ENCODE data around the gene SLC16A9.
"Not testable (repeated sequence)": the region's sequence is repeated elsewhere in the genome, so short reads cannot be mapped to it uniquely, and the experiment has no call there.

Gene SLC16A9, protein sequence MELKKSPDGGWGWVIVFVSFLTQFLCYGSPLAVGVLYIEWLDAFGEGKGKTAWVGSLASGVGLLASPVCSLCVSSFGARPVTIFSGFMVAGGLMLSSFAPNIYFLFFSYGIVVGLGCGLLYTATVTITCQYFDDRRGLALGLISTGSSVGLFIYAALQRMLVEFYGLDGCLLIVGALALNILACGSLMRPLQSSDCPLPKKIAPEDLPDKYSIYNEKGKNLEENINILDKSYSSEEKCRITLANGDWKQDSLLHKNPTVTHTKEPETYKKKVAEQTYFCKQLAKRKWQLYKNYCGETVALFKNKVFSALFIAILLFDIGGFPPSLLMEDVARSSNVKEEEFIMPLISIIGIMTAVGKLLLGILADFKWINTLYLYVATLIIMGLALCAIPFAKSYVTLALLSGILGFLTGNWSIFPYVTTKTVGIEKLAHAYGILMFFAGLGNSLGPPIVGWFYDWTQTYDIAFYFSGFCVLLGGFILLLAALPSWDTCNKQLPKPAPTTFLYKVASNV

DNA sequence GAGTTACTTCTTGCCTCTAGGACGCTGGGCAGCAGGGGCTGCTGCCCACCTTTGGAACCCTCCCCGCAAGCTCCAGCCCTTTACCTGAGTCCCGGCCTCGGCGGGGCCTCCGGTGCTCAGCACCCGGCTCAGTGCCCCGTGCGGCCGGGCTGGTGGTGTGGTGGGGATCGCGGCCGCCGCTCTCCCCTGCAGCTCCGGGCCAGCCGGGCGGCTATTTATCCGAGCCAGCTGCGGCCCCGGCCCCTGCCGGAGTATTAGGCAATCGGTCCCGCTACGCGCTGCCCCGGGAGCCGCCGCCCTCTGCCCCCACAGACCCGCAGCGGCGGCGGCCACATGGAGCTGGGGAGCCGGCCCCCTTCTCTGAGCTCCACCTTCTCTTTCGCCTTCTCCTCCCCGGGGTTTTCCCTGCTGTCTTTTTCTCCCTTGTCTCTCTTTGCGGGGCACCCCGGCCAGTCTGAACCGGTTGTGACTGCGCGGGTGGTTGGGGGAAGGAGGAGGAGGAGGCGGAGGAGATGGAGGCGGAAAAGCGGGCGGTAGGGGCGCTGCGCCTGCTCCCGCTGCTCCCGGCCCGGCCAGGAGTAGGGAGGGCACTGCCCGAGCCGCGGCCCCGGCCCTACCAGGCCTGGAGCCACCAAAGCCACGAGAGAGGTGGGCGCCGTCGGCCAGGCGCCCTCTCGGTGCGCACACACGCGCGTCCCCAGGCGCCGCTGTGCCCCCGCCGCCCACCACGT, at the start of gene SLC16A9:
SLC16A9 (minus strand) TSS at position 456 of the 731 bp plus-strand sequence. CDS start 25,559 bp downstream, outside the sequence.
- DNase-seq (ENCODE audit: low read depth): peak; percentile 37

DNA sequence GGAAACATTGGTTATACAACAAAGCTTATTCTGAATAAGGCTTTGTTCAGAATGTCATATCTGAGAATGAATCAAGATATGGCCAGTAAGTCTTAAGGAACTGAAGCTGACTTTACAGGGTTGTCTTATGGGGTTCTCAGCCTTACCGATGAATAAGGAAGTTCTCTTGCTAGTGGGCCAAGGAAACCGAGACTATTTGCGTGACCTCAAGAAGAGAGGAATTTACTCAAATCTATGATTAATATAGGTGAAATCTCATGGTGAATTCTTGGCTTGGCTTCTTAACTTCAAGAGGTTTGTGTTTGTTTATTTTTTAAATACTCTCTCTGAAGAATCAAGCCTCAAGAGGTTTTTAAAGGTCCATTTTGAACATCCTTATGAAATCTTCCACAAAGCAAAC, 48.3 kb upstream of the SLC16A9 start:
- peak; percentile 95 for DNase-seq (ENCODE audit: low read depth)

DNA sequence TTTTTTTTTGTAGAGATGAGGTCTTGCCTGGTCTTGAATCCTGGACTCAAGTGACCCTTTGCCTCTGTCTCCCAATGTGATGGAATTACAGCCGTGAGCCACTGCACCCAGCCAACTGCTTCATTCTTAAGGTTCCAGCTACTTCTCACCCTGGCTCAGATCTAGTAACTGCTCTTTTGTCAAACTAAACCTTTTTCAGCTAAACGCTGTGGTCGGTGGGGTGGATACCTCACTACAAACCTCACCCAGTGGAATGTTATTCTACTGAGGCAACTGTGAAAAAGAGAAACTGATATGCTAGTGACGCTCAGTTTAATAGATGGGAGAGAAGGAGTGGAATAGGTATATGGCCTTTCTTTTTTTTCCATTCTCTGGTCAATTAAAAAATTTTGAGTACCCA, 45.3 kb upstream of the SLC16A9 start:
- no peak for DNase-seq (ENCODE audit: low read depth)

DNA sequence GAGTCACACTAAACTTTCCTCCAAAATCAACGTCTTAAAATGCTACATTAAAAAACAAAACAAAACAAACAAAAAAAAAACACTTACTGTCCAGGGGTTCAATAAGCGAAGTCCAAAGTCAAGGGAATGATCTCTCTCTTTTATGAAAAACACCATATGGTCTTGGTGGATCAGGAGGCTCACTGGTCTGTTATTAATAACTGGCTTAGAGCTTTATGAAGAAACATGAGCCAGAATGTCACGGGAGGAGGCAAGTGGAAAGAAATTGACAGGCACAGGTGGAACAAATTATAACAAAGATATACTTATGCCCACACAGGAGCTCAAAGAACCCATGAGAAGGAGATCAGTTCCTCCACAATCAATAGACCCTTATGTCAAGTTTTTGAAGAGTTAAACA, 43.6 kb upstream of the SLC16A9 start, which contains the start of gene MRLN:
MRLN (minus strand) TSS at position 189 of the 400 bp plus-strand sequence.
- DNase-seq (ENCODE audit: low read depth): no peak

DNA sequence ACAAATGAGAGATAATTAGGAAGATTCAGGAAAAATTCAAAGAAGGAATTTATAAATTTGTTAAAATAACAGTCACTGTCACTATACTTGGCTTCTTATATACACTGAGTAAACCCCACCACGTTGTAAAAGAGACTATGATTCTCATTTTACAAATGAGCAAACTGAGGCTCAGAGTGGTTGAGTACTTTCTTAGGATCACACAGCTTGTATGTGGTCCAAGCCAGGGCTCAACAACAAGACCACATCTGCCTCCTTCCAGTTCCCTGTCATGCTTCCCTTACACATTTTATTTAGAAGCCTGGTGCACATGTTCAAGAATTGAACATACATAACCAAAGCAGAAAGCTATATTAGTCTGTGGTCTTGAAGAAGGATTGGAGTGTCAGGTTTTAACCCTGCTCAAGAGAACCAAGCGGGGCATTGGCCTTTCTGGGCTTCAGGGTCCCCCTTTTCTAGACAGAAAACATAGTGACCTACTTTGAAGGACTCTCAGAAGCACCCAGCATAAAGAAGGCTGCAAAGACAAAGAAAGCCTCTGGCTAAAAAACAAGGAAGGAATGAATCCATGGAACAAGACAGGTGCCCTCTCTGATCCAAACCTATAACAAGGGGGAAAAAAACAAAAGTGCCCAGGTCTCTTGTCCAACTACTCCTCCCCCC, 42.8 kb upstream of the SLC16A9 start:
- no peak for DNase-seq (ENCODE audit: low read depth)

DNA sequence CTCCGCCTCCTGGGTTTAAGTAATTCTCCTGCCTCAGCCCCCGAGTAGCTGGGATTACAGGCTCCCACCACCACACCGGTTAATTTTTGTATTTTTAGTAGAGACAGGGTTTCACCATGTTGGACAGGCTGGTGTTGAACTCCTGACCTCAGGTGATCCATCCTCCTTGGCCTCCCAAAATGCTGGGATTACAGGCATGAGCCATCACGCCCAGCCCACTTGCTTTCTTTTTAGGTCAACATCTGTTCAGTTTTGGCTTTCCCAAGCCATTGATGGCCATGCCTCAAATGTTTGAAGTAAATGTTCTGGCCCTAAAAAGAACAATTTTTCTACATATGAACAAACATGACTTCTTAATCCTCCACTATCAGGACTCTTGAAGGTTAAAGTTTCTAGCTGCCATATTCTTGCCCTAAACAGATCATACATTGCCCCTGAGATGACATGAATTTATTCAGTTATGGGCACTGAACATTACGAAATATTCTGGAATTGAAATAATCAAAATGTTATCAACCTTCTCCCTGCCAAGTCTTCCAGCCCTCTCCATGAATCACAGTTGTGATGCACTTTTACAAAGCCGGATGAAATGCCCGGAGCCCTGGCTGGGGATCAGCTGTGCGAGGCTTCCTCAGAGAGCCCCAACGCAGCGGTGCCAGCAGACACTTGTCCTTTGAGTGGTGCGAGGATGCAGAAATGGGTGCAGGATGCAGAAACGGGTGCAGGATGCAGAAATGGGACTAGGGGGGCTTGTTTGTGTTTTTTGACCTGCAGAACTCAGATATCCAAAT, 40.7 kb upstream of the SLC16A9 start:
- peak; percentile 11 for DNase-seq (ENCODE audit: low read depth)

DNA sequence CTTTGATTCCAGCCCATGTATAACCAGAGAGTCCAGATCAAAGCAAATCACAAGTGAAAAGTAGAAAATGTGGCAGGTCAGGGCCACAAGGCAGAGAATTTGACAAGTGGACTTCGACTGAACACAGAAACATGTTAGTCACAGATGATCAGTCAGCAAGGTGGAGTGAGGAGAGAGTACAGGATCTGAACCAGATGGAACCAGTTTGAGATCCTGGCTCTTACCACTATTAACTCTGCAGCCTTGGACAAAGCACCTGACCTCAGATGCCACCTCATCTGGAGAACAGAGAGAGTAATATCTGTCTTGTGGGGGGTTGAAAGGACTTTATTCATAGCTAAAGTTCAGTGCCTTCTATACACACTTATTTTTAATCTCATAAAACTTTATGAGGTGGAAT, 39.2 kb upstream of the SLC16A9 start:
- DNase-seq (ENCODE audit: low read depth): no peak

DNA sequence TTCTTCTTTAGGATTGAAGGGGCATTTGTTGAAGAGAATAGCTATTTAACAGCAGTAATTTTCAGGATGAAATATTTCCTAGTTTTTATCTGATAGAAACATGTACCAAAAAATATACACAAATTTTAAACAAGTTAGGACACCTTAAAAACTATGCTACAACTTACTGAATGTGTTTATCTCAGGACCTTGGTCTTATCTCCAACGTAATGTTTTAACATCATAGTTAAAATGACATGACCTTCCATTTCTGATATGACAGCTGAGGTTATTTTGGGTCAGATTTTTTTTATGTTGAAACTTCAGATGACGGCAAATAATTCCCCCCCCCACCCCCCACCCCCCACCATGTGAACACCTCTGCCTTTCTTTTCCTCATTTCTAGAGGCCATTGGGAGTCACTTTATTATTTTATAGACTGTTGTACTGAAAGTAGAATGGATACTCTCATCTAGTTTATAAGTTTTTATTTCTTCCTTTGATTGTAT, 35.6 kb upstream of the SLC16A9 start:
- no peak for DNase-seq (ENCODE audit: low read depth)

DNA sequence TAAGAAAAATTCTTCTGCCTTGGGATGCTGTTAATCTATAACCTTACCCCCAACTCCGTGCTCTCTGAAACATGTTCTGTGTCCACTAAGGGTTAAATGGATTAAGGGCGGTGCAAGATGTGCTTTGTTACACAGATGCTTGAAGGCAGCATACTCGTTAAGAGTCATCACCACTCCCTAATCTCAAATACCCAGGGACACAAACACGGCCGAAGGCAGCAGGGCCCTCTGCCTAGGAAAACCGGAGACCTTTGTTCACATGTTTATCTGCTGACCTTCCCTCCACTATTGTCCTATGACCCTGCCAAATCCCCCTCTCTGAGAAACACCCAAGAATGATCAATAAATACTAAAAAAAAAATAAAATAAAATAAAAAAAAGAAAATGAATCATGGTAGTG, 35.1 kb upstream of the SLC16A9 start:
- DNase-seq (ENCODE audit: low read depth): not testable (repeated sequence)

DNA sequence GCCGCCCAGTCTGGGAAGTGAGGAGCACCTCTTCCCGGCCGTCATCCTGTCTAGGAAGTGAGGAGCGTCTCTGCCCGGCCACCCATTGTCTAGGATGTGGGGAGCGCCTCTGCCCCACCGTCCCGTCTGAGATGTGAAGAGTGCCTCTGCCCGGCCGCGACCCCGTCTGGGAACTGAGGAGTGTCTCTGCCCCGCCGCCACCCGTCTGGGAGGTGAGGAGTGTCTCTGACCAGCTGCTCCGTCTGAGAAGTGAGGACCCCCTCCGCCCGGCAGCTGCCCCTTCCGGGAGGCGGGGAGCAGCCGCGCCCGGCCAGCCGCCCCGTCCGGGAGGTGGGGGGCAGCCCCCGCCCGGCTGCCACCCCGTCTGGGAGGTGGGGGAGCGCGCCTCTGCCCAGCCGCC, 34.5 kb upstream of the SLC16A9 start:
- not testable (repeated sequence) for DNase-seq (ENCODE audit: low read depth)

DNA sequence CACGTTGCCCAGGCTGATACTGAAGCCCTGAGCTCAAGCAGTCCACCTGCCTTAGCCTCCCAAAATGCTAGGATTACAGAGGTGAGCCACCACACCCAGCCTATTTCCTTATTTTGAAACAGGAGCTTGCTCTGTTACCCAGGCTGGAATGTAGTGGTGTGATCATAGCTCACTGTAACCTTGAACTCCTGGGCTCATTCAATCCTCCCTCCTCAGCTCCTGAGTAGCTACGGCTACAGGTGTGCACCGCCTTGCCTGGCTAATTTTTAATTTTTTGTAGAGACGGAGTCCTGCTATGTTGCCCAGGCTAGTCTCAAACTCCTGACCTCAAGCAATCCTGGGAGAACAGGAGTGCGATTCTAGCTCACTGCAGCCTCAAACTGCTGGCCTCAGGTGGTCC, 31.9 kb upstream of the SLC16A9 start:
- no peak for DNase-seq (ENCODE audit: low read depth)

DNA sequence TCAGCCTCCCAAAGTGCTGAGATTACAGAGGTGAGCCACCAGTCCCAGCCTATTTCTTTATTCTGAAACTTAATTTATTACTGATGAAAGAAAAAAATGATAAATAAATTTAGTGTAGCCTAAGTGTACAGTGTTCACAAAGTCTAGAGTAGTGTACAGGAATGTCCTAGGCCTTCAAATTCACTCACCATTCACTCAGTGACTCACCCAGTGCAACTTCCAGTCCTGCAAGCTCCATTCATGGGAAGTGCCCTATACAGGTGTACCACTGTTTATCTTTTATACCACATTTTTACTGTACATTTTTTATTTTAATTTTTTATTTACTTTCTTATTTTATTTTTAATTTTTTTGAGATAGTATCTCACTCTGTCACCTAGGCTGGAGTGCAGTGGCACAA, 31.4 kb upstream of the SLC16A9 start:
- DNase-seq (ENCODE audit: low read depth): no peak

DNA sequence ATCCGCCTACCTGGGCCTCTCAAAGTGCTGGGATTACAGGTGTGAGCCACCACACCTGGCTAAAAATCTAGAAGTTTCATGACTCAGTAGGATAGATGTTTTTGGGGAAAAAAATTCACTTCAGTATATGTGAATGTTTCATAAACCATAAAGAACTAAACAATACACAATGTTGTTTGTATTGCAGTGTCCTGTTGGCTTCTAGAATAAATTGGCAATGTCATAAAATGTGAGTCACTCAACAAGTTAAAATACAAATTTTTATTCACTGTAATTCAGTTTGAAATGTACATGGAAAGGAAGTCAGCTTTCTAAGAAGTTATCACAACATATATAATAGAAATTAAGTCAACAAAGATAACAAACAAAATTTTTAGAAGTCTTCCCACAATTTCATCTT, 27.1 kb upstream of the SLC16A9 start:
- DNase-seq (ENCODE audit: low read depth): no peak

DNA sequence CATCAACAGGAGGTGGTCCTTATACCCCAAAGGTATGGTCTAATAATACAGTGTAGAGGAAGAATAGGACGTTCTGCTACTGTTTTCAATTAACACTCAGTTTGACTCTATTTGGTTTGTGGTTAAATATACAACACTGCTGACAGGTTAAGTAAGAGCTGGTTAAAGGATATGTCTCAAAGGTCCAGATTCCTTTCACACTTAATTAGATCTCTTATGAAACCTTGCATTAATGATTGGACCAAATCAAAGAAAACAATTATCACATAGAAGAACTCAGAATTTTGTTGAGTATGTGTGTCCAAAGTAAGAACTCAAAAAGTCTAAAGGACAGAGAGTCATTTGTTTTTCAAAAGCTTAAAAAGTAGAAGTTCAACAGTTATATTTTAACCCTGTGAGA, 25.6 kb upstream of the SLC16A9 start:
- DNase-seq (ENCODE audit: low read depth): no peak

DNA sequence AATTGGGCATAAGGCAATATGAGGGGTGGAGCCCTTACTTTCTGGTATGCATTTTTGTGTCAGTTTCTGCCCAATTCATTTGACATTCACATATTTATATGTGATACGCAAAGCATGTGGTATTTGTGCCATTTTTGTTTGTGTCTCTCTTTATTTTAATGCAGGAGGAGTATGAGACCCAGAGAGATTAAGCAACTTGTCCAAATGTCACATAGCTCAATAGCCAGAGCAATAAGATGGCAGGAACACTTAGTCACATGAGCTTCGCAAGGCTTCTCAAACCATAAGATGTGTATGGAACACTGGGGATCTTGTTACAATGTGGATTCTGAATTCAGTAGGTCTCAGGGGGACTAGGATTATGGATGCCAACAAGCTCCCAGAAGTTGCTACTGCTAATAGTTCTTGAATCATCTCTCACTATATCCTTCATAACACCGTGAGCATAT, 24.4 kb upstream of the SLC16A9 start:
- no peak for DNase-seq (ENCODE audit: low read depth)

DNA sequence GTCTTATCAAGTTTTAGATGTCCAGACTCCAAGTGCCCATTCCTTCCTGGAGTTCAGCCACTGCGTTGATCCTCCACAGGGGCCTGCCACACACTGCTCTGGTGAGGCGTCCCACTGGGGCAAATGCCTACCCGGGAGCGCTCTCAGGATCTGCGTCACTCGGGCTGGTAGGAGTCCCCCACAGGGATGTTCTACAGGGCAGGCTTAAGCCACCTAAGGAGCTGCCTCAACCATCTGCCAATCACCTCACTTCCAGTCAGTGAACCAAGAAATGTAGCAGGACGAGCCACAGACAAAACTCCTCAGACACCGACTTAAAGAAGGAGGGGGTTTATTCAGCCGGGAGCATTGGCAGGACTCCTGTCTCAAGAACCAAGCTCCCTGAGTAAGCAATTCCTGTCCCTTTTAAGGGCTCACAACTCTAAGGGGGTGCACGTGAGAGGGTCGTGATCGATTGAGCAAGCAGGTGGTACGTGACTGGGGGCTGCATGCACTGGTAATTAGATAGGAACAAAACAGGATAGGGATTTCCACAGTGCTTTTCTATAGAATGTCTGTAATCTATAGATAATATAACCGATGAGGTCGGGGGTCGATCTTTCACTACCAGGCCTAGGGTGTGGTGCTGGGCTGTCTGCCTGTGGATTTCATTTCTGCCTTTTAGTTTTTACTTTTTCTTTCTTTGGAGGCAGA, 23.8 kb upstream of the SLC16A9 start:
- DNase-seq (ENCODE audit: low read depth): not testable (repeated sequence)

DNA sequence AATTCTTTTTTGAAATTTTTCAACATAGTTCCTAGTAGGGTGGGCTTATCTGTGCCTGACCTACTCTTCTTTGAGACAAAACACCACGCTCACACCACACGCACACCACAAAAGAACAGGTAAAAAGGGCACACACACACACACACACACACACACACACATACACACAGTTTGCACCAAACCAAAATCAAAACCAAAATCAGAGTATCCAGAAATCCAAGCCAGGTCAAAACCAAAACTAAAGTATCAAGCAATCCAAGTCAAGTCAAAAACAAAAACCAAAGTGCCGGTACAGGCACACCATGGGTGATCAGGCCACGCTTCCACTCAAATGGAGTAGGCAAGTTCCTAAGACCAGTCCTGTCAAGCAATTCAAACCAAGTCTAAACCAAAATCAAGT, 23.2 kb upstream of the SLC16A9 start:
- DNase-seq (ENCODE audit: low read depth): not testable (repeated sequence)

DNA sequence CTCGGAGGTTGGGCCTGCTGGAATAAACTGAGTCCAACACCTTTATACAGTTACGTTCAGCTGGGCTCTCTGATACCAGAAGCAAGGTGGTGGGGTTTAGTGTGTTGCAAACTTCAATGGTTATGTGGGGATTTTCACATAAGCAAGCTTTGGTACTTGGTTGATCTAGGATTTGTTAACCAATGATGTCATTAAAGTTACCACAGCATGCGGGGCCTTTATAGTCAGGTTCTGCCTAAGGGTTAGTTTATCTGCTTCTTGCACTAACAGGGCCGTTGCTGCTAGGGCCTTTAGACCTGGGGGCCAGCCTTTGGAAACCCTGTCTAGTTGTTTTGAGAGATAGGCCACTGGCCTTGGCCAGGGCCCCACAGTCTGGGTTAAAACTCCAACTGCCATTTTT, 19.5 kb upstream of the SLC16A9 start:
- not testable (repeated sequence) for DNase-seq (ENCODE audit: low read depth)

DNA sequence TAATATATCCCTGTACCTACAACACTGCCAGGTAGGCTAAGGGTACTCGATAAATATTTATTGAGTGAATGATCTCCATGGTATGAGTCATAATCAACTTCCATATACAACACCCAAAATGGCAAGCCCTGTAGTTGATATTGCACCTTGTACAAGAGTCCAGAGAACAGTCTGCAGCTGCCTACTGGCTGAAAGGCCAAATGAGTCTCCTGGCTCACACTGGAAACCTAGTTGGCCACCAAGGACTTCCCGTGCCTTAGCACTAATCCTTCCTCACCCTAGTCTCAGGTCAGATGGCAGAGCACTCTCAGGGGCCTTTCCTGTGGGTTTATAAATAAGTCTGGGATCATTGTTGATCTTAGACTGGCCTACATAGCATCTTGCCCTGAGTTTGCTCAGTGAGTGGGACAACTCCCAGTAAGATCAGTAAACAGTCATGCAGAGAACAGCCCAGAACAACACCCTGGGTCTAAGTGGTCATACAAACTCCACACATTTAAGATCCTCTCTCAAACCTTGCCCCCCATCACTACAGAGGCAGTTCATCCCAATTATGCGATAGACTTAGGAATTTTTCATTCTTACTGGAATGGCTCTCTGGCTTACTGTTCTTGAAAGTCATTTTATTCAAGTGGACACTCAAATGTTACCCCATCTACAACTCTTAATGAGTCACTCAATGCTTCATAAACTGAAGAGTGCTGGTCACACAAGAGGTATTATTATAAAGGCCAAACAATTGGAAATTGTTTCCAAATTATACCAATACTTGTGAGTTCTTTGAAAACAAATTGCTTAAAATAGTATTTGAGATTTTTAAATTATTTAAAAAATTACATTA, 14.7 kb upstream of the SLC16A9 start:
- no peak for DNase-seq (ENCODE audit: low read depth)

DNA sequence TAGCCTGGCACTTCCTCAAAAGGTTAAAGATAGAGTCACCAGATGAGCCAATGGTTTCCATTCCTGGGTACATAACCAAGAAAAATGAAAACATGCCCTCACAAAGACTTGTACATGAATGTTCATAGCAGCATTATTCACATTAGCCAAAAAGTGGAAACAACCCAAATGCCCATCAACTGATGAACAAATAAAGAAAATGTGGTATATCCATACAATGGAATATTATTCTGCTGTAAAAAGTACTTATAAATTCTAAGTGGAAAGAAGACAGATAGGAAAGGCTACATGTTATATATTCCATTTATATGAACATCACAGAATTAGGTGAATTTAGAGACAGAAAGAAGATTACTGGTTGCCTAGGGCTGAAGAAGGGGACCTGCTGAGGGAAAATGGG, 10.7 kb upstream of the SLC16A9 start:
- DNase-seq (ENCODE audit: low read depth): no peak

All from iris pigment epithelial cell (primary cell).